KOPT-K1 (cell line): ENCODE data around the gene CTSH.
A peak's percentile ranks its signal among the peaks of the same experiment; 100 is the strongest.
"Not testable (repeated sequence)": the region's sequence is repeated elsewhere in the genome, so short reads cannot be mapped to it uniquely, and the experiment has no call there.

ENCODE experiments used
- H3K27ac ChIP-seq: fragments of 200-600 bp; sonication (generic); 2 replicates; pipeline ENCODE4 v1.5.1; 2016; ENCODE audit warnings: antibody characterized with exemption, mild to moderate bottlenecking, low read depth, low read length; ENCODE audit not compliant: poor library complexity, severe bottlenecking
- H3K36me3 ChIP-seq: fragments of 200-600 bp; sonication (generic); 2 replicates; pipeline ENCODE4 v1.5.1; 2017; ENCODE audit warnings: antibody characterized with exemption, mild to moderate bottlenecking, low read length, moderate library complexity; ENCODE audit not compliant: insufficient read depth
- H3K9me3 ChIP-seq: fragments of 200-600 bp; sonication (generic); 2 replicates; pipeline ENCODE4 v1.5.1; 2017; ENCODE audit warnings: antibody characterized with exemption, low read length, mild to moderate bottlenecking; ENCODE audit not compliant: insufficient read depth, poor library complexity, severe bottlenecking

The CTSH gene

DNA sequence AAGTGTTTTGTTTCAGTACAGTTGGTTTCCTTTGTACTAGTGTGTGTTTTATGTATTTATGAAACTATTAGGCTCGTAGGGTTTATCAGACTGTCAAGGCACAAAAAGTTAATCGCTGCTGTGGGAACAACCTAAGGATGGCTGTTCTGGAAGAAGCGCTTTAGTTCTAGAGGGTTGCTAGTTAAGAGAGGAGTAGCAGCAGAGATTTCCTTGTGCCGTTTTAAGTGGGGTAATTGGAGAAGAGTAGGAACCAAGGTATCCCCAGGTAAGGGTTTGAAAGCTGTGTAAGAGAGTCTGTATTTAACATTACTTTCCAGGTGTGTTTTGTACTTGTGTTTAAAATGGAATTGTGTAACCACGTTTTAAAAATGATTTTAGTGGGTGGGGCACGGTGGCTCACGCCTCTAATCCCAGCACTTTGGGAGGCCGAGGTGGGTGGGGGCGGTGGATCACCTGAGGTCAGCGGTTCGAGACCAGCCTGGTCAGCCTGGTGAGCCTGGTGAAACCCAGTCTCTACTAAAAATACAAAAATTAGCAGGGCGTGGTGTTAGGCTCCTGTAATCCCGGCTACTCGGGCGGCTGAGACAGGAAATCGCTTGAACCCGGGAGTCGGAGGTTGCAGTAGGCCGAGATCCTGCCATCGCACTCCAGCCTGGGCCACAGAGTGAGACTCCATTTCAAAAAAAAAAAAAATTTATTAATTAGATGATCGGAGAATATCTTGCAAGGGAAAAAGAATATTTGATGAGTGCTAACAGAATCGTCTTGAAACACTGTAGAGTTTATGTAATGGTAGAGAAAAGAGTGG is 69.5 kb downstream of the CTSH start:
- Histone ChIP-seq H3K9me3 (no peaks in the 10 kb centered on the region), H3K27ac (no peak overlapping the region), H3K36me3 (peaks cover 19% of the 10 kb centered on the region)

DNA sequence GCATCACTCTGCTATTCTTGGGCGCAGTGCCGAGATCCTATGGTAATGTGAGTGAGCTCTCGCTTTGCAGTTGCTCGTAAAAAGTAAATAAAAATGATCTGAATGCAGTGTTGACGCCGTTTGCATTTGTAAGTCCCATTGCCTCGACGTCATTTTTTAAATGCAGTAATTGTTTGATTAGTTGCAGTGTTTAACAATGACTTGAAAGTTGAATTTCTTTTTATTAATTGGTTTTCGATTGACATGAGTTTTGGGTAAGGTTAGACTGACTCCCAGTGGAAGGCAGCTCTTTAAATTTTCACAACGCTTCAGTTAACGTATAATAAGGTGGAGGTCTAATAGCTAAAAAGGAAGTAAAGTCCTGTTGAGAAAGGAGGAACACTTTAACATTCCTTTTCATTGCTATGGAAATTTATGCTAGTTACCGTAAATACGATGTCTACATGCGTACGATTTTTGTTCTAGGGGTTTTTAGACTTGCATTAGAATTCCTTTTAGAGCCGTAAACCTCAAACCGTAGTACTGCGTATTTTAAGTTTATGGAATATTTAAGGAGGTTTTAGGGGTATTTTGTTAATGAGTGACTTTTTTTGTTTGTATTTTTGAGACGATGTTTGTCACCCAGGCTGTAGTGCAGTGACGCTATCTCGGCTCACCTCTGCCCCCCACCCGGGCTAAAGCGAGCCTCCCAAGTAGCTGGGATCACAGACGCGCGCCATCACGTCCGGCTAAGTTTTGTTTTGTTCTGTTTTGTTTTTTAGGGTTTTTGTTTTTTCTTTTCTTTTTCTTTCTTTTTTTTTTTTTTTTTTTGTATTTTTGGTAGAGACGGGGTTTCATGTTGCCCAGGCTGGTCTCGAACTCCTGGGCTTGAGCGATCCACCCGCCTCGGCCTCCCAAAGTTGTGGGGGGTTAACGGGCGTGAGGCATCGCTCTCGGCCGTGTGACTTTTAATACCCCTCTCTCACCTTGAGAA is 70.8 kb downstream of the CTSH start:
- peak overlapping the region; percentile 99 for H3K27ac ChIP-seq
- H3K9me3 ChIP-seq: no peaks in the 10 kb centered on the region
- peaks cover 7% of the 10 kb centered on the region; the same call in 1 of the 2 replicates for H3K36me3 ChIP-seq

DNA sequence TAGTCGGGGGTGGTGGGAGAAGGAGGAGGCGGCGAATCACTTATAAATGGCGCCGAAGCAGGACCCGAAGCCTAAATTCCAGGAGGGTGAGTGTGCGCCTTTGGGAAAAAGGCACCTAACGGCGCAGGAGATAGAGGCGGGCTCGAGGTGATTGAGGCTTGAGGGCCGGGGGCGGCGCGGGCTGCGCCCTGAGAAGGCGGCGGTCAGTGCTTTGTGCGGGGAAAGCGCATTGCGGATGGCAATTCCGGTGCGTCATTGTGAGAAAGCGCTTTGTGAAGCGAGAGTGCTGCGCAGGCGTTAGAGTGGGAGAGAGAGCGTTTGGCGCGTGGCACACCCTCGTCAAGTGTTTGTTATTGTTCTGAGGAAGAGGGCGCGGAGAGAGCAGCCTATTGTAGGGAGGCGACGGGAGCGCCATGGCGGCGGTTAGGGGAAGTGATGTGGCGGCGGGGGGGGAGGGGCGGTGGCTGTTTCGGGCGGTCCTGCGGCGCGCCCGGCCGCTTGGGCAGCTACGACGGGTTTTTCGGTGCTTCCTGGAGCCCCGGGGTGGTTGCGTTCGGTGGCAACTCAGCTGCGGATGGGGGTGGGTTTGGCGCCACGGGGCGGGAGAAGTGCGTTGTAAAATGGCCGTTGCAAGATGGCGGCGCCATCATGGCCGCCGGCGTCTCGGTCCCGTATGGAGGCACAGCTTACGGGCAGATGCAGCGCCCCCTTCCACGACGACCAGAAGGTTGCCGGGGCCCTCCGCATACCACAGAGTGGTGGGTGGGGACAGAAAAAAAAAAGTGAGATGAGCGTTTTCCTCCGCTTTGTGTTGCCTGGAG is 71.7 kb downstream of the CTSH start:
- Histone ChIP-seq H3K36me3 (no peaks in the 10 kb centered on the region), H3K9me3 (no peaks in the 10 kb centered on the region), H3K27ac (peak overlapping the region; percentile 99)

DNA sequence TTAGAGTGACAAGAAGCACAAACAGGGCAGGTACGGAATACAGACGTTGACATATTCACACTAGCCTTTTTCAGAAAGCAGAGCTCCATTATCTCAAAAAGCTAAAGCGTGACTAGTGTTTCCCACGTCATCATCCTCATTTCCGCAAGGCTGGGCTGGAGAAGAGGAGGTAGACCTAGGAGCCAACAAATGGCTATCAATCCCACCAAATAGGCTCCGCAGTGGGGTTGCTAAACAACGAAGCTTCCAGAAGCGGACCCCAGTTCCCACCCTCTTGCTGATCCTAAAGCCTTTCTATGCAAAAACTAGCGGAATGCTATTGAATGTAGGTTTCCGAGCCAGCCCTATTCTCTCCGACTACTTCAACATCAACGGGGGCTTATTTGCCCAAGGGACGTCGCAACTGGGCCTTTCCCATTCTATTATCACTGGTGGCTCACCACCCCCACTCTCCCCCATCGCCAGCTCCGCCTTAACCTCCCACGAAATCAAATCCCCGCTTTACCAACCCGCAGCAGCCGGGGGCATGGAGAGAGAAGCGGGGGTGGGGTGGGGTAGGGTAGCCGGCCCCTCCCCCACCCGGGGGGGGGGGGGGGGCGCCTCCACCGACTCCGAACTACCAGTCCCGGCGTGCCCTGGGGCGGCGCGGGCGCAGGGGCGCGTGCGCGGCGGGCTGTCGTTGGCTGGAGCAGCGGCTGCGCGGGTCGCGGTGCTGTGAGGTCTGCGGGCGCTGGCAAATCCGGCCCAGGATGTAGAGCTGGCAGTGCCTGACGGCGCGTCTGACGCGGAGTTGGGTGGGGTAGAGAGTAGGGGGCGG is 72.5 kb downstream of the CTSH start, which contains the start of gene MORF4L1:
Gene MORF4L1, plus strand, starts transcription at position 736 of the 817 bp plus-strand sequence. CDS start 128 bp downstream, outside the sequence.
- Histone ChIP-seq H3K9me3 (no peaks in the 10 kb centered on the region), H3K36me3 (no peaks in the 10 kb centered on the region), H3K27ac (peak within 1 kb of the TSS; percentile 99)

DNA sequence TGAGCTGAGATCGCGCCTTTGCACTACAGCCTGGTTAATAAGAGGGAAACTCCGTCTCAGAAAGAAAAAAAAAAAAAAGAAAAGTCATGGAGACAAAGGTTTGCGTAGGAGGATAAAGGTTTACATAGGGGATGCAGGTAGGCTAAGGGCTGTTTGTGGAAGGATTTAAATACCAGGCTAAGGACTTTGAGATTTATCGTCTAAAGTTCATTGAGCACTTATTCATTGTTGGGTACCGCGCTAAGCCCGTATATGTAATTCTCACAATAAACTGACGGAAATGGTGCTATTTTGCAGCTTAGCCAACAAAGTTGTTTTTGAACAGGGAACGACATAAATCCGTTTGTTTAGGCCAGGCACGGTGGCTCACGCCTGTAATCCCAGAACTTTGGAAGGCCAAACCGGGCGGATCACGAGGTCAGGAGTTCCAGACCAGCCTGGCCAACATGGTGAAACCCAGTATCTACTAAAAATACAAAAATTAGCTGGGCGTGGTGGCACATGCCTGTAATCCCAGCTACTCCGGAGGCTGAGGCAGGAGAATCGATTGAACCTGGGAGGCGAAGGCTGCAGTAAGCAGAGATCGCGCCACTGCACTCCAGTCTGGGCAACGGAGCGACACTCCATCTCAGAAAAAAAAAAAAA is 73.2 kb downstream of the CTSH start:
- H3K36me3 ChIP-seq, H3K27ac ChIP-seq, H3K9me3 ChIP-seq: not testable (repeated sequence)
